ENCODE results near the gene CHST9. TPM values are rescaled to one million over a fixed set of nuclear protein-coding genes. Genes with fewer than 3 reads are reported as not detected.

CHST9 gene
- total and polyA plus RNA-seq, 10 of the 15 experiments (the other 5 are each of a cell fraction or from before 2014, with no cell fraction given): 0.34 TPM; not detected in 9

DNA sequence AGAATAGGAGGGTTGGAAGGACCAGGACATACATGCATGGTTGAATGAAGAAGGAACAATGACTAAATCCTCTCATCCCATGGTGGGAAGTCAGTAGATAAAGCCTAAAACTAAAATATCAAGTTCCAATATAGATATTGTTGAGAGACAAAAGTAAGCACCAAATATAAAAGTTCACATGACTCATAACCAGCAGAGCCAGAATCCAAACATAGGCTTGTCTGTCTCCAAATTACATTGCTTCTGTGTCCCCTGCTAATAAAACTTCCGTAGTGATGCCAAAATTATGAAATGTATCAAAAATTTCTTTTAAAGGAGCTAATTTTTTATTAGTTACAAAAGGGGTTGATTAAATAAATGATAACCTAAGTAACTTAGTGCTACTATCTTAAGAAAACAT lies 19.7 kb downstream of the CHST9 start:
- no peaks in the 10 kb centered on the region for H3K27me3 ChIP-seq (replicated peaks in 1 of 2; ENCODE audit: control insufficient read depth in 2 of 2, insufficient read depth in 2 of 2, low read length in 1 of 2)
- POLR2A ChIA-PET: interaction anchor here (0.5 kb wide), 1 partner anchor 27 kb away, joined by 3 read pairs; no protein-coding TSS in a partner anchor
- H3K4me2 ChIP-seq (ENCODE audit: control insufficient read depth, insufficient read depth): no peak overlapping the region
- intact Hi-C loops (cut with micrococcal nuclease; ENCODE audit: unreplicated experiment): loop anchor here (10.0 kb wide), 1 partner anchor 331 kb away; no protein-coding TSS in a partner anchor
- SMC1A ChIA-PET (ENCODE audit: uncharacterized antibody, unreplicated experiment): interaction anchor here (0.9 kb wide), 1 partner anchor 26 kb away, joined by 3 read pairs; no protein-coding TSS in a partner anchor
- no peak overlapping the region for H2AFZ ChIP-seq (ENCODE audit: control insufficient read depth, low read depth, low read length)
- no peak overlapping the region for H3K4me3 ChIP-seq
- no peaks in the 10 kb centered on the region for H3K9me3 ChIP-seq (replicated peaks; ENCODE audit: control insufficient read depth, insufficient read depth, low read length)
- RAD21 ChIA-PET (ENCODE audit: unreplicated experiment): no interaction called here
- in situ Hi-C loops (cut with MboI): no loop called here
- H3K4me1 ChIP-seq (ENCODE audit: control insufficient read depth, insufficient read depth, low read length): no peaks in the 10 kb centered on the region
- ATAC-seq (no peak), FAIRE-seq (no peak), DNase-seq (ENCODE audit: low read depth, low spot score) (no peak)
- no peaks in the 10 kb centered on the region for H3K79me2 ChIP-seq (ENCODE audit: control insufficient read depth, insufficient read depth, low read length)
- no TSS peak for BruUV-seq (replicated peaks)
- no peak overlapping the region for H3K9ac ChIP-seq (ENCODE audit: control insufficient read depth, insufficient read depth, low read length)
- CTCF ChIA-PET: no interaction called here
- WGBS (ENCODE audit: insufficient coverage, insufficient replicate concordance, low lambda C conversion rate, missing lambda C conversion rate): 19% methylated on average over 1 of the region's 1 CpG
- H3K36me3 ChIP-seq (ENCODE audit: control insufficient read depth in 2 of 2, insufficient read depth in 2 of 2, low read length in 1 of 2): no peaks in the 10 kb centered on the region
- TF ChIP-seq PAX8 (IDR thresholded peaks at IDR 0.05) (no peak), NFXL1 (IDR thresholded peaks at IDR 0.05; ENCODE audit: borderline replicate concordance) (no peak), FOS (IDR thresholded peaks at IDR 0.05; ENCODE audit: borderline replicate concordance, extremely low read depth, insufficient read length) (no peak), RUNX3 (IDR thresholded peaks at IDR 0.05; ENCODE audit: low read length) (no peak), HDGF (IDR thresholded peaks at IDR 0.05) (no peak), MTA3 (IDR thresholded peaks at IDR 0.05; ENCODE audit: borderline replicate concordance, low read length) (no peak), POLR2AphosphoS2 (IDR thresholded peaks at IDR 0.05; ENCODE audit: low read depth, low read length) (no peak), NFYA (IDR thresholded peaks at IDR 0.05; ENCODE audit: borderline replicate concordance, low read depth, low read length) (no peak), KDM1A (IDR thresholded peaks at IDR 0.05; ENCODE audit: borderline replicate concordance) (no peak), IKZF1 (conservative IDR thresholded peaks at IDR 0.05) (no peak), DPF2 (IDR thresholded peaks at IDR 0.05) (no peak), ZNF217 (IDR thresholded peaks at IDR 0.05) (no peak), FOXK2 (IDR thresholded peaks at IDR 0.05) (no peak), MYB (IDR thresholded peaks at IDR 0.05; ENCODE audit: borderline replicate concordance, low read depth, low read length) (no peak), HDAC2 (IDR thresholded peaks at IDR 0.05) (no peak)
- TF ChIP-seq, protein P1, sequence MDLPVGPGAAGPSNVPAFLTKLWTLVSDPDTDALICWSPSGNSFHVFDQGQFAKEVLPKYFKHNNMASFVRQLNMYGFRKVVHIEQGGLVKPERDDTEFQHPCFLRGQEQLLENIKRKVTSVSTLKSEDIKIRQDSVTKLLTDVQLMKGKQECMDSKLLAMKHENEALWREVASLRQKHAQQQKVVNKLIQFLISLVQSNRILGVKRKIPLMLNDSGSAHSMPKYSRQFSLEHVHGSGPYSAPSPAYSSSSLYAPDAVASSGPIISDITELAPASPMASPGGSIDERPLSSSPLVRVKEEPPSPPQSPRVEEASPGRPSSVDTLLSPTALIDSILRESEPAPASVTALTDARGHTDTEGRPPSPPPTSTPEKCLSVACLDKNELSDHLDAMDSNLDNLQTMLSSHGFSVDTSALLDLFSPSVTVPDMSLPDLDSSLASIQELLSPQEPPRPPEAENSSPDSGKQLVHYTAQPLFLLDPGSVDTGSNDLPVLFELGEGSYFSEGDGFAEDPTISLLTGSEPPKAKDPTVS (IDR thresholded peaks at IDR 0.05; ENCODE audit: low read depth, low read length): no peak
- TF ChIP-seq, protein P2, sequence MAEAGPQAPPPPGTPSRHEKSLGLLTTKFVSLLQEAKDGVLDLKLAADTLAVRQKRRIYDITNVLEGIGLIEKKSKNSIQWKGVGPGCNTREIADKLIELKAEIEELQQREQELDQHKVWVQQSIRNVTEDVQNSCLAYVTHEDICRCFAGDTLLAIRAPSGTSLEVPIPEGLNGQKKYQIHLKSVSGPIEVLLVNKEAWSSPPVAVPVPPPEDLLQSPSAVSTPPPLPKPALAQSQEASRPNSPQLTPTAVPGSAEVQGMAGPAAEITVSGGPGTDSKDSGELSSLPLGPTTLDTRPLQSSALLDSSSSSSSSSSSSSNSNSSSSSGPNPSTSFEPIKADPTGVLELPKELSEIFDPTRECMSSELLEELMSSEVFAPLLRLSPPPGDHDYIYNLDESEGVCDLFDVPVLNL (IDR thresholded peaks at IDR 0.05; ENCODE audit: low read depth, low read length): no peak
- TF ChIP-seq, protein P3, sequence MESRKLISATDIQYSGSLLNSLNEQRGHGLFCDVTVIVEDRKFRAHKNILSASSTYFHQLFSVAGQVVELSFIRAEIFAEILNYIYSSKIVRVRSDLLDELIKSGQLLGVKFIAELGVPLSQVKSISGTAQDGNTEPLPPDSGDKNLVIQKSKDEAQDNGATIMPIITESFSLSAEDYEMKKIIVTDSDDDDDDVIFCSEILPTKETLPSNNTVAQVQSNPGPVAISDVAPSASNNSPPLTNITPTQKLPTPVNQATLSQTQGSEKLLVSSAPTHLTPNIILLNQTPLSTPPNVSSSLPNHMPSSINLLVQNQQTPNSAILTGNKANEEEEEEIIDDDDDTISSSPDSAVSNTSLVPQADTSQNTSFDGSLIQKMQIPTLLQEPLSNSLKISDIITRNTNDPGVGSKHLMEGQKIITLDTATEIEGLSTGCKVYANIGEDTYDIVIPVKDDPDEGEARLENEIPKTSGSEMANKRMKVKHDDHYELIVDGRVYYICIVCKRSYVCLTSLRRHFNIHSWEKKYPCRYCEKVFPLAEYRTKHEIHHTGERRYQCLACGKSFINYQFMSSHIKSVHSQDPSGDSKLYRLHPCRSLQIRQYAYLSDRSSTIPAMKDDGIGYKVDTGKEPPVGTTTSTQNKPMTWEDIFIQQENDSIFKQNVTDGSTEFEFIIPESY (IDR thresholded peaks at IDR 0.05): no peak
- no peak overlapping the region for H3K27ac ChIP-seq (ENCODE audit: control insufficient read depth, insufficient read depth)
- H4K20me1 ChIP-seq (ENCODE audit: control insufficient read depth, insufficient read depth): no peaks in the 10 kb centered on the region

Data from GM12878 (cell line).